Osteoblast (primary cell): ENCODE results near the gene RECQL5. TPM values are rescaled to one million over a fixed set of nuclear protein-coding genes. Genes with fewer than 3 reads are reported as not detected.
A peak's percentile ranks its signal among the peaks of the same experiment; 100 is the strongest.

ENCODE experiments used
- DNase-seq: peaks from one replicate; pipeline ENCODE4 v3.0.0; 2011; ENCODE audit warnings: low spot score, mixed read lengths; ENCODE audit not compliant: insufficient read length; ENCODE audit errors: missing footprints
- H2AFZ ChIP-seq: 2 replicates; pipeline ENCODE4 v1.6.0; 2011; ENCODE audit warnings: mild to moderate bottlenecking, low read length
- H3K27ac ChIP-seq: 2 replicates; pipeline ENCODE4 v1.5.1; 2011; ENCODE audit warnings: mild to moderate bottlenecking, low read depth, low read length, moderate library complexity
- H3K27me3 ChIP-seq: 2 replicates; pipeline ENCODE4 v1.6.0; 2012; ENCODE audit warnings: mild to moderate bottlenecking, control low read depth, inconsistent platforms, low read length, moderate library complexity; ENCODE audit not compliant: insufficient read depth
- H3K36me3 ChIP-seq: 2 replicates; pipeline ENCODE4 v1.5.1; 2011; ENCODE audit warnings: mild to moderate bottlenecking, low read length, control low read depth, moderate library complexity; ENCODE audit not compliant: insufficient read depth
- H3K4me1 ChIP-seq: 2 replicates; pipeline ENCODE4 v1.5.1; 2011; ENCODE audit warnings: mild to moderate bottlenecking, low read length, control low read depth, moderate library complexity; ENCODE audit not compliant: insufficient read depth
- H3K4me2 ChIP-seq: 2 replicates; pipeline ENCODE4 v1.6.0; 2011; ENCODE audit warnings: mild to moderate bottlenecking, low read length; ENCODE audit not compliant: insufficient read depth
- H3K4me3 ChIP-seq: fragments of 200-600 bp; sonication (generic); 3 replicates; pipeline ENCODE4 v1.5.1; 2012; ENCODE audit warnings: mild to moderate bottlenecking, low read length, inconsistent platforms; ENCODE audit not compliant: insufficient read depth
- H3K79me2 ChIP-seq: 2 replicates; pipeline ENCODE4 v1.6.0; 2012; ENCODE audit warnings: mild to moderate bottlenecking, low read length, control low read depth, inconsistent platforms; ENCODE audit not compliant: insufficient read depth
- H3K9me3 ChIP-seq: 2 replicates; pipeline ENCODE4 v1.5.1; 2011; ENCODE audit warnings: low read depth, low read length, control low read depth
- H4K20me1 ChIP-seq: 2 replicates; pipeline ENCODE4 v1.6.0; 2012; ENCODE audit warnings: mild to moderate bottlenecking, low read length, control low read depth; ENCODE audit not compliant: insufficient read depth
- total RNA-seq: library from RNA; depleted of rRNA; stranded (reverse); fragments of >200 nt; gene quantifications from 2 replicates; pipeline ENCODE4 v1.2.3, GENCODE V29; 2012
- TF ChIP-seq, protein P1 (sequence below): IDR thresholded peaks from 2 replicates; pipeline ENCODE4 v1.5.1; 2011; ENCODE audit warnings: mild to moderate bottlenecking, low read depth, low read length, moderate library complexity; ENCODE audit errors: extremely low read depth

The RECQL5 gene
- total RNA-seq, 1 donor: 17.7 TPM

DNA sequence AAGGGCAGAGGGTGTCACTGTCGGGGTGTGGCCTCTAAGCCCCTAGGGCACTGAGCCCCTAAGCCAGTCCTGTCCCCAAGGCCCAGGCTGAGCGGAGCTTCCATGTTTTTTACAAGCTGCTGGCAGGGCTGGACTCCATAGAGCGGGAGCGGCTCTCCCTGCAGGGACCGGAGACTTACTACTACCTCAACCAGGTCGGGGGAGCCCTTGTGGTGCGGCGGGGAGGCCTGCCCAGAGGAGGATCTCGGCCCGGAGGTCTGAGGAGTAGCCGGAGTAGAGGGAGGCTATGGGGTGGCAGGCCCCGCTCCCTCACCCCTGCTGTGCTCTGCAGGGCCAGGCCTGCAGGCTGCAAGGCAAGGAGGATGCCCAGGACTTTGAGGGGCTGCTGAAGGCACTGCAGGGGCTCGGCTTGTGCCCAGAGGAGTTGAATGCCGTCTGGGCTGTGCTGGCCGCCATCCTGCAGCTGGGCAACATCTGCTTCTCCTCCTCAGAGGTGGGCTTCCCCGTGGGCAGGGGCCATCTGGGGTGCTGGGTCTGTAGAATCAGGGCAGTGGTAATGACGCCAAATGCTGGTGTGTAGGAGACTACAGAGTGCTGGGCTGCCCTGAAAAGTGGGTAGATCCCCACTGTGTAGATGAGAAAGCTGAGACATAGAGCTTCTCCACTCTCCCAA is 74.5 kb downstream of the RECQL5 start:
- Histone ChIP-seq H3K9me3 (no peaks in the 10 kb centered on the region), H2AFZ (no peak overlapping the region), H3K27me3 (peaks cover 40% of the 10 kb centered on the region), H4K20me1 (no peaks in the 10 kb centered on the region), H3K4me1 (no peaks in the 10 kb centered on the region), H3K27ac (no peak overlapping the region), H3K36me3 (no peaks in the 10 kb centered on the region), H3K79me2 (no peaks in the 10 kb centered on the region), H3K4me3 (no peak overlapping the region), H3K4me2 (no peak overlapping the region)
- peak; percentile 58 for DNase-seq
- TF ChIP-seq, protein P1, sequence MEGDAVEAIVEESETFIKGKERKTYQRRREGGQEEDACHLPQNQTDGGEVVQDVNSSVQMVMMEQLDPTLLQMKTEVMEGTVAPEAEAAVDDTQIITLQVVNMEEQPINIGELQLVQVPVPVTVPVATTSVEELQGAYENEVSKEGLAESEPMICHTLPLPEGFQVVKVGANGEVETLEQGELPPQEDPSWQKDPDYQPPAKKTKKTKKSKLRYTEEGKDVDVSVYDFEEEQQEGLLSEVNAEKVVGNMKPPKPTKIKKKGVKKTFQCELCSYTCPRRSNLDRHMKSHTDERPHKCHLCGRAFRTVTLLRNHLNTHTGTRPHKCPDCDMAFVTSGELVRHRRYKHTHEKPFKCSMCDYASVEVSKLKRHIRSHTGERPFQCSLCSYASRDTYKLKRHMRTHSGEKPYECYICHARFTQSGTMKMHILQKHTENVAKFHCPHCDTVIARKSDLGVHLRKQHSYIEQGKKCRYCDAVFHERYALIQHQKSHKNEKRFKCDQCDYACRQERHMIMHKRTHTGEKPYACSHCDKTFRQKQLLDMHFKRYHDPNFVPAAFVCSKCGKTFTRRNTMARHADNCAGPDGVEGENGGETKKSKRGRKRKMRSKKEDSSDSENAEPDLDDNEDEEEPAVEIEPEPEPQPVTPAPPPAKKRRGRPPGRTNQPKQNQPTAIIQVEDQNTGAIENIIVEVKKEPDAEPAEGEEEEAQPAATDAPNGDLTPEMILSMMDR: no peak

DNA sequence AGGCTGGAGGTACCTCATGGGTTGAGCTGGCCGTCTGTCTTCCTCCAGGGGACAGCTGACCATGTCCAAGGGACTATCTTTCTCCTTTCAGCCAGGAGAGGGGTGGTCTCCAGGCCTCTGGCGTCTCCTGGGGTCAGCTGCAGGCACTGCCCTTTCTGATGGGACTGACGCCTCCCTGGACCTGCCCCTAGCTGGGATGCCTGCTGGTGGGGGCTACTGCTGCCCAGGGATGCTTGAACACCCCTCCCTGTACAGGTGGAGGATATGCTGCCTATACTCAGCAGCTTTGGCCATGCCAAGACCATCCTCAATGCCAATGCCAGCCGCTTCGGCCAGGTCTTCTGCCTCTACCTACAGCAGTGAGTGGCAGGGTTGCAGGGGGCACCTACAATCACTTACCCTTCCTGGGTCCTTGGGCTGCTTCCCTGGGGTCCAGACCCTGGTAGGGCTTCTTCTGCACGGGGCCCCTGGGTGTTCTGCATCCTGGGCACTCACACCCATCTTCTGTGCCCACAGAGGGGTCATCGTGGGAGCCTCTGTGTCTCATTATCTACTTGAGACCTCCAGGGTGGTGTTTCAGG is 75.1 kb downstream of the RECQL5 start:
- H2AFZ ChIP-seq: no peak overlapping the region

DNA sequence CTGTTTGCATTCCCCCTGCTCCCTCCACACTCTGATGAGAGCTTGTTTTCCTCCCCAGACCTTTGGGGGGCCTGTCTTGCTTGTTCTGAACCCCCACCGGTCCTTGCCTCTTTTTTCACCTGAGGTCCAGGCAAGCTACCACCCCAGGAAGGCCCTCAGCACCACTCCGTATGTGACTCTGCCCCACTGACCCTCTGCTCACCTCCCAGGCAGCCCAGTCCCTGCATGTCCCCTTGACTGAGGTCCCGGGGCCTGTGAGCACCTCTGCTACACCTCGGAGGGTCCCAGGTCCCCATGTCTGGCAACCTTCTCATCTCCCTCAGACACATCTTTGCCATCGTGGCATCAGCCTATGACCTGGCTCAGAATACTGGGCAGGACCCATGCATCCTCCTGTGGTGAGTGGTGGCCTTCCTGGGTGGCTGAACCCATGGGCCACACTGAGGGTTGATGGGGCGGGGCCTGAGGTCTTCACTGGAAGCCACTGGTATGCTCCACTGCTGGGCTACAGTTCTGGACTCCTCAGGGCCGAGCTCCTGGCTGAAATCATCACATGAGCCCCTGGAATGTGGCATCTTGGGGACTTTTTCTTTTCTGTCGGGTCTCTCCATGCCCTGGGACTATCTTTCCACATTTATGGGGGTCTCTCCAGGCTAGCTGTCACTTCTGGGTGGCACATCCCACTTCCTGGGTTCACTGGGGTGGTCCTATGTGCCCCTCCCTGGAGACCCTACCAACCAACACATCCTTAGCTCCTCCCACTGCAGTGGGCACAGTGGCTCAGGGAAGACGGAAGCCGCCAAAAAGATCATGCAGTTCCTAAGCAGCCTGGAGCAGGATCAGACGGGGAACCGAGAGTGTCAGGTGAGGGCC is 75.9 kb downstream of the RECQL5 start:
- Histone ChIP-seq H2AFZ (no peak overlapping the region), H3K4me1 (no peaks in the 10 kb centered on the region), H3K79me2 (no peaks in the 10 kb centered on the region), H3K27ac (no peak overlapping the region), H3K4me2 (no peak overlapping the region), H3K36me3 (no peaks in the 10 kb centered on the region), H4K20me1 (no peaks in the 10 kb centered on the region), H3K4me3 (no peak overlapping the region), H3K27me3 (peaks cover 49% of the 10 kb centered on the region), H3K9me3 (no peaks in the 10 kb centered on the region)
- TF ChIP-seq, protein P1: no peak
- peak; percentile 89 for DNase-seq

More for the DNA sequence above, 75.1 kb downstream of the RECQL5 start:
- Histone ChIP-seq H3K4me1 (no peaks in the 10 kb centered on the region), H3K4me3 (no peak overlapping the region), H3K27ac (no peak overlapping the region), H3K36me3 (no peaks in the 10 kb centered on the region), H3K9me3 (no peaks in the 10 kb centered on the region), H3K79me2 (no peaks in the 10 kb centered on the region), H4K20me1 (no peaks in the 10 kb centered on the region), H3K27me3 (peaks cover 46% of the 10 kb centered on the region), H3K4me2 (no peak overlapping the region)
- TF ChIP-seq, protein P1: no peak
- peak; percentile 71 for DNase-seq
